IMR-90 (cell line): Measurements from ENCODE around the gene FBP1.

Source experiments
- CTCF ChIP-seq: conservative IDR thresholded peaks from 2 replicates; pipeline ENCODE4 v1.5.1; 2012; ENCODE audit warnings: mild to moderate bottlenecking, low read depth, low read length, improper control_type of control experiment
- POLR2A ChIP-seq: IDR thresholded peaks from 2 replicates; pipeline ENCODE4 v1.6.1; 2012; ENCODE audit warnings: mild to moderate bottlenecking, low read depth, low read length

DNA sequence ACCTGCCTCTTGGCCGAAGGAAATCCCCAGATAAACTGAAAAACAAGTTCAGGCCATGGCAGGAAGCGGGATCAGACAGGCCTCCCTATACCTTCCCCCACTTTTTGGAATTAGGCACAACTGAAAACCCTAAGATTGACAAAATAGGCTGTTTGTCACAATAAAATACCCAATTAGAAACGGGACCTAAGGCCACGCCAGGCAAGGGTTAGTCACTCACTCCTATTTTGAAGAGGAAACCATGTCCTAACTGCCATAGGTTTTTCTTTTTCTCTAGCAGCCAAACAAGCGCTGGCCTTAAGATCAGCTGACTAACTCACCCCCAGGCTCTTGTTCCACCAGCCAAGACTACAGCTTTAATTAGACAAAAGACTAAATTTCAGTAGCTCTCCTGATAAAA is 57.6 kb downstream of the FBP1 start:
- no peak for TF ChIP-seq CTCF
- TF ChIP-seq POLR2A = no peak
